Activated effector memory CD4-positive, alpha-beta T cell treated with Interleukin-2 at 50 U/mL for 16 hours (primary cell): Measurements from ENCODE around the gene ABCA7.

Experiments
- DNase-seq: peaks from one replicate; pipeline ENCODE4 v3.0.0-alpha.2; 2020

Gene ABCA7, protein sequence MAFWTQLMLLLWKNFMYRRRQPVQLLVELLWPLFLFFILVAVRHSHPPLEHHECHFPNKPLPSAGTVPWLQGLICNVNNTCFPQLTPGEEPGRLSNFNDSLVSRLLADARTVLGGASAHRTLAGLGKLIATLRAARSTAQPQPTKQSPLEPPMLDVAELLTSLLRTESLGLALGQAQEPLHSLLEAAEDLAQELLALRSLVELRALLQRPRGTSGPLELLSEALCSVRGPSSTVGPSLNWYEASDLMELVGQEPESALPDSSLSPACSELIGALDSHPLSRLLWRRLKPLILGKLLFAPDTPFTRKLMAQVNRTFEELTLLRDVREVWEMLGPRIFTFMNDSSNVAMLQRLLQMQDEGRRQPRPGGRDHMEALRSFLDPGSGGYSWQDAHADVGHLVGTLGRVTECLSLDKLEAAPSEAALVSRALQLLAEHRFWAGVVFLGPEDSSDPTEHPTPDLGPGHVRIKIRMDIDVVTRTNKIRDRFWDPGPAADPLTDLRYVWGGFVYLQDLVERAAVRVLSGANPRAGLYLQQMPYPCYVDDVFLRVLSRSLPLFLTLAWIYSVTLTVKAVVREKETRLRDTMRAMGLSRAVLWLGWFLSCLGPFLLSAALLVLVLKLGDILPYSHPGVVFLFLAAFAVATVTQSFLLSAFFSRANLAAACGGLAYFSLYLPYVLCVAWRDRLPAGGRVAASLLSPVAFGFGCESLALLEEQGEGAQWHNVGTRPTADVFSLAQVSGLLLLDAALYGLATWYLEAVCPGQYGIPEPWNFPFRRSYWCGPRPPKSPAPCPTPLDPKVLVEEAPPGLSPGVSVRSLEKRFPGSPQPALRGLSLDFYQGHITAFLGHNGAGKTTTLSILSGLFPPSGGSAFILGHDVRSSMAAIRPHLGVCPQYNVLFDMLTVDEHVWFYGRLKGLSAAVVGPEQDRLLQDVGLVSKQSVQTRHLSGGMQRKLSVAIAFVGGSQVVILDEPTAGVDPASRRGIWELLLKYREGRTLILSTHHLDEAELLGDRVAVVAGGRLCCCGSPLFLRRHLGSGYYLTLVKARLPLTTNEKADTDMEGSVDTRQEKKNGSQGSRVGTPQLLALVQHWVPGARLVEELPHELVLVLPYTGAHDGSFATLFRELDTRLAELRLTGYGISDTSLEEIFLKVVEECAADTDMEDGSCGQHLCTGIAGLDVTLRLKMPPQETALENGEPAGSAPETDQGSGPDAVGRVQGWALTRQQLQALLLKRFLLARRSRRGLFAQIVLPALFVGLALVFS (N-terminal part only)

DNA sequence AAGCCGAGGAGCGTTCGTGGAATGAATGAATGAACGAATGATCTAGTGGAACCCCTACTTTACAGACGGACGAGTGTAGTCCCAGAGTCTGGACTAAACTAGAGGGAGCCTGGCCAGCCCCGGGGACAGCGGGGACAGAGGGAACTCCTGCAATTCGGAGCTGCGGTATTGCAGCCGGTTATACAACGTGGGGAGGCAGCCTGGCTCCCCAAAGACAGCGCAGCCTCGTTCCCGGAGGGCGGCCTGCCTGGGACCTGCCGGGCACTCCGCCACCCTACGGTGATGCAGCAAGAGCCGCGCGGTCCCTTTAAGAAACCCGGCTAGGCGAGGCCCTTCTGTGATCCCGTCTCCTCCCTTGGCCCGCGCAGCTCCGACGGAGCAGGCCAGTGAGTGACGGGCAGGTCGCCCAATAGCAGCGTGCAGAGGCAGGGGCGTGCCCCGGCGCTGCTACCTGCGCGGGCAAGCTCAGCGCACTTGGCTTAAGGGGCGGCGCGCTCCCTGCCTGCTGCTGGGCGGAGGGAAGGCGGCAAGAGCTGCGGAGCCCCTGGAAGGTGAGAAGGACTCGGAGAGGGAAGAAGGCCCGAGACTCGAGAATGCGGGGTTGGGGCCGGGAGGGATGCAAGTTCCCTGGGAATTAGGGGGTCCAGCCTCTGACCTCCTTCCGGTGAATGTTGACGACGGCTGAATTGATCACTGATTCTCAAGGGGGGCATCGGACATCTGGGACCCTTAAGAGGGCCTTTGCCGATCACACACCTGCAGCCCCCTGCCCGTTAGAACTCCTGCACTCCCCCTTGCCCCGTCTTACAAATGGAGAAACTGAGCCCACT lies at the start of gene ABCA7:
TSS of gene ABCA7 (plus strand) at position 462 of the 830 bp plus-strand sequence. CDS start 1,255 bp downstream, outside the sequence.
- DNase-seq, result peak; percentile 99

DNA sequence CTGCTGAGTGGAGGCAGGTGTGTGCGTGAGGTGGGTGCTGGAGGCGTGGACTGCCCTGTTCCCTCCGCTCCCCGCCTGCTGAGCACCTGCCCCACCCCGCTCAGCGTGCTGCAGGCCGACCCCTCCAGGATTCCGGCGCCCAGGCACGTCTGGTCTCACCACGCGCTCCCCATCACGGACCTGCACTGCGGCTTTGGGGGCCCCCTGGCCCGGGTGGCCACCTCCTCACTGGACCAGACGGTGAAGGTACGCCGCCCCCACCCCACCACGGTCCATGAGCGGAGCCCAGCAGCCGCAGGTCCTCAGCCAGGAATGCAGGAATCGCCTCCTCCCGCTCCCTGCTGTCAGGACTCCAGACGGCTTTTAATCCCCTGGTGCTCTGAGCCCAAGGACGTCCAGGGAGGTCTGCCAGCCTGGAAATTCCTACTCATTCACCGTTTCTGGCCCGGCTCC lies 49.8 kb upstream of the ABCA7 start:
- no peak for DNase-seq

DNA sequence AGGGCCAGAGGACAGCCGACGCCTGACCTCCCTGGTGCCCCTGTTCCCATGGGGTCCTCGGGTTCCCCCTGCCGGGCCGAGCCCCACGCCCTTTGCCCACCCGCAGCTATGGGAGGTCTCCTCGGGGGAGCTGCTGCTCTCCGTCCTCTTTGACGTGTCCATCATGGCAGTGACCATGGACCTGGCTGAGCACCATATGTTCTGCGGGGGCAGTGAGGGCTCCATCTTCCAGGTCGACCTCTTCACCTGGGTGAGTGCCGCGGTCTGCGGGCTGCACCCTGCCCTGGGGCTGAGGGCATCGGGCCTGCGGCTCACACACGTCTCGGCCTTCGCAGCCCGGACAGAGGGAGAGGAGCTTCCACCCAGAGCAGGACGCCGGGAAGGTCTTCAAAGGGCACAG lies 49.2 kb upstream of the ABCA7 start:
- no peak for DNase-seq

DNA sequence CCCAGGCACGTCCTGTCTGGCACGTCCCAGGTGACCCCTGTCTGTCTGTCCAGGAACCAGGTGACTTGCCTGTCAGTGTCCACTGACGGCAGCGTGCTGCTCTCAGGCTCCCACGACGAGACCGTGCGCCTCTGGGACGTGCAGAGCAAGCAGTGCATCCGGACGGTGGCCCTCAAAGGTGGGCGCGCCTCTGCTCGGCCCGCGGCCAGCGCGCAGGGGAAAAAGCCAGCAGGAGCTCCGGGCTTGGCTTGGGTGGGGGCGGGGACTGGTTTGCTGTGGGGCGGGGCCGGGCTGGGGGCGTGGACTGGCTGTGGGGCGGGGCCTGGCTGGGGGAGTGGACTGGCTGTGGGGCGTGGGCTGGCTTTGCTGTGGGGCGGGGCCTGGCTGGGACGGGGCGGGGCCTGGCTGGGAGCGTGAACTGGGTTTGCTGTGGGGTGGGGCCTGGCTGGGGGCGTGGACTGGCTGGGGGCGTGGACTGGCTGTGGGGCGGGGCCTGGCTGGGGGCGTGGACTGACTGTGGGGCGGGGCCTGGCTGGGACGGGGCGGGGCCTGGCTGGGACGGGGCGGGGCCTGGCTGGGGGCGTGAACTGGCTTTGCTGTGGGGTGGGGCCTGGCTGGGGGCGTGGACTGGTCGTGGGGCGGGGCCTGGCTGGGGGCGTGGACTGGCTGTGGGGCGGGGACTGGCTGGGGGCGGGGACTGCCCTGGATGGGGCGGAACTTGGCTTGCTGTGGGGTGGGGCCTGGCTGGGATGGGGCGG lies 48.6 kb upstream of the ABCA7 start:
- no peak for DNase-seq

DNA sequence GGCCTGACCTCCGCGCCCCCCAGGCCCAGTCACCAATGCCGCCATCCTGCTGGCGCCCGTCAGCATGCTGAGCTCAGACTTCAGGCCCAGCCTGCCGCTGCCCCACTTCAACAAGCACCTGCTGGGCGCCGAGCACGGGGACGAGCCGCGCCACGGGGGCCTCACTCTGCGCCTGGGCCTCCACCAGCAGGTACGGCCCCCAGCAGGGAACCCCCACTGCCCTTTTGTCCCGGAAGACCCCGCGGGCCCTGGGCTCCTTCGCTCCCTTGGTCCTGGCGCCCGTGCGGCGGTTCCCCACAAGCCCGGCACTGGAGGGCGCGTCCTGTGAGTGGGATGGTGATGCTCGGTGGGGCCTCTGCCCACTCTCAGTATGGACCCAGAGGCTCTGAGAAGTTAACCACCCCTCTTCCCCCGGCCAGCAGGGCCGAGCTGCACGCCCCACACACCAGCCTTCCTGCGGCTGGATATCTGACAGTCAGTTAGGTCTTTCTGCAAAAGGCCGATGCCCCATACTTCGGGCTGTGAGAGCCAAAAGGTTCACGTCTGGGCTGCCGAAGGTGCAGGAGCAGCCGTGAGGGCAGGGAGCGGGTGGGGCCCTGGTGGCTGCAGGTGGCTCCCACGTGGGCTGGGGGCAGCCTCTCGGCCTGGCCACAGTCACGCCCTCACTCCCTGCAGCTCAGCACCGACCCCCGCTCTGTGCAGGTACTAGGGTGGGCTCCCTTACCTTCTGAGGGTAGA lies 47.8 kb upstream of the ABCA7 start:
- no peak for DNase-seq

- DNase-seq, result no peak
These were observed 47.2 kb upstream of the ABCA7 start for GRCh38 chr19:992670-993055.

DNA sequence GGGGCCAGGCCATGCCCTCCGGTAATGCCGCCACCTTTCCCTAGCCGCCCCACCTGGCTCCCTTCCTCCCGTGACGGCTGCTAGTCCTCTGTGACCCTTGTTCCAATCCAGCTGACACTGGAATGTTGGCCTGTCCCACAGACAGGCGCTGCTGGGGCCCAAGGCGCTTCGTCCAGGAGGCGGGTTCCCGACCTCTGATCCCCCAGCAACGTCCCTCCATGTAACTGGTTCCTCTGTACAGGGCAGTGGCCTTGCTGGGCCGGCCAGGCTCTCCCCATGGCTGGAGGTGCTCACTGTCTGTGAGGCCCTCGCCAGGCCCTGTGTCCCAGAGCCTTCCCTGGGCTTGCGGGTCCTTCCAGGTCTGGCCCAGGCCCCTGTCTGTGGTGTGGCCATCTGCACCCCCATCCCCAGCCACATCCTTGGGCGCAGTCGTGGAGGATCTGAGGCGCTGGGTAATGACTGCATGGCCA lies 46.5 kb upstream of the ABCA7 start:
- no peak for DNase-seq

DNA sequence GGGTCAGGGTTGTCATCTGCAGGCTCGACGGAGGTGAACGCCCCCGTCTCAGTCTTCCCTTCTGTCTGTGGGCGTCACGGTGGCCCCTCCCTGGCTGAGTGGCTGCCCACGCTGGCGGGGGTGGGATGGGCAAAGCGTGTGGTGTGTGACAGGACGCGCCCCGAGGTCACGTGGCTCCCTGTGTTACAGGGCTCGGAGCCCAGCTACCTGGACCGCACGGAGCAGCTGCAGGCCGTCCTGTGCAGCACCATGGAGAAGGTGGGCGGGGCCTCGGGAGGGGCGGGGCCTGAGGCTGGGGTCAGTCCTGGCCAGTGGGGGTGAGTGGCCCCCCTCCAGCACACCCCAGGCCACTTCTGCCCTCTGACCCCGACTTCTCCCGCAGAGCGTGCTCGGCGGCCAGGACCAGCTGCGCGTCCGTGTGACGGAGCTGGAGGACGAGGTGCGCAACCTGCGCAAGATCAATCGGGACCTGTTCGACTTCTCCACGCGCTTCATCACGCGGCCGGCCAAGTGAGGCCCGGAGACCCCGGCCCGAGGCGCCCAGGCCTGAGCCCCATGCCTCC lies 46.0 kb upstream of the ABCA7 start:
- DNase-seq, result no peak

DNA sequence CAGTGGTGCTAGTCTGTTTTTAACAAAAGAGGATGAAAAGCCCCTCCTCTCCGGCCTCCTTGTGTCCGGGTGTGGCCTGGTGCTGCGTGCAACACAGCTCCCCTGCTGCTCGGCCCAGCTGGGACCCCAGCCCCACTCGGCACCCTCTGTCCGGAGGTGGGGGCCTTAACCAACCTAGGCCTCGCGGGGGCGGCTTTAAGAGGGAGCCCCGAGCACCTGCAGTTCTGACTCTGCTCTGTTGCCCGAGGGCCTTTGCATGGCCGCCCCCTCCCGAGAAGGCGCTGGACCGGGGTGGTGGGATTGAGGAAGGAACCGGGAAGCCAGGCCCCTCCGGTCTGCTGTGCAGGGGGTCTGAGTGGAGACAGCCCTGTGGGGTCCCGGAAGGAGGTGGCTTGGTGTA lies 45.4 kb upstream of the ABCA7 start:
- DNase-seq, result no peak

- no peak for DNase-seq
These were observed 44.7 kb upstream of the ABCA7 start for GRCh38 chr19:995051-995827.

DNA sequence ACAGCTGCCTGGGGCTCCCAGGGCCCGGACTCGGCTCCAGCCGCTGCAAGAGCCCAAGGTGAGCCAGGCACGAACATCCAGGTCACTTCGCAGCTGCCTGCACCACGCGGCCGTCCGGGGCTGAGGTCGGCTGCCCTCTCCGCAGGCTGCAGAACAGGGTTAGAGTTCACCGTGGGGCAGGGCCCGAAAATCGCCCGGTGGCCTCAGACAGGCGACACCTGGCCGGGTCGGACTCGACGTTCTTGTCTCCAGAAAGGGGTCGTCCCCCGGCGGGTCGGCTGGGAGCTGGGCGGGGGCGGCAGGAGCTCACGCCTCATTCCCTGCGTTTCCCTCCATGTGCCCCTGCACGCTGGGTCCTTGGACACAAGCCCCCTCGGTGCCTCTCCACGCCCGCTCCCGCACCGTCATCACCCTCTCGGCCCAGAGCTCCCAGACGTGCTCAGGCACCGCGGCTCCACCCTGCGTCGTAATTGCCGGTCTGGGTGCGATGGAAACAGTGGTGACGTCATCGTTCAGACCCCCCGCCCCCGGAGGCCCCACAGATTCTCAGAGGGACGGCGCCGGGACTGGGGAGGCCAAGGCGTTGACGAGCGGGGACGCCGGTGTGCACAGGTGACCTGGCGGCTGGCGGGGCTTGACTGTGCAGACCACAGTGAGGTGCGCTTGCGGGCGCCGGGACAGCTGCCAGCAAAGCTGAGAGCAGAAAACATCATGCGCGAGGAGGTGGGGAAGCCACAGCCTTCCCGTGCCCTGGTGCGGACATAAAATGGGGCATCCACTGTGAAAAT lies 43.7 kb upstream of the ABCA7 start:
- peak; percentile 68 for DNase-seq

DNA sequence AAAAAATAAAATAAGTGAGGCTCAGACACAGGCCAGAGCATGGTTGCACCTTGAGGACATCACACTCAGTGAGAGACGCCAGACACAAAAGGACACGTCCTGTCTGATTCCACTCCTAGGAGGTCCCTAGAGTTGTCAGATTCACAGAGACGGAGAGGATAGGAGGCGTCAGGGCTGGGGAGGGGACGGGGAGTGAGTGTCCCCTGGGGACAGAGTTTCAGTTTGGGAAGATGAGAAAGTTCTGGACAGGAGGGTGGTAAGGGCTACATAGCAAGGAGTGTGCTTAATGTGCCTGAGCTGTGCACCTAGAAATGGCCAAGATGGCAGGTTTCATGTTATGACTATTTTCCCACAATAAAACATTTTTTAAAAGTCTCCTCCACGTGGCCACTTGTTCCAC lies 41.8 kb upstream of the ABCA7 start:
- no peak for DNase-seq

DNA sequence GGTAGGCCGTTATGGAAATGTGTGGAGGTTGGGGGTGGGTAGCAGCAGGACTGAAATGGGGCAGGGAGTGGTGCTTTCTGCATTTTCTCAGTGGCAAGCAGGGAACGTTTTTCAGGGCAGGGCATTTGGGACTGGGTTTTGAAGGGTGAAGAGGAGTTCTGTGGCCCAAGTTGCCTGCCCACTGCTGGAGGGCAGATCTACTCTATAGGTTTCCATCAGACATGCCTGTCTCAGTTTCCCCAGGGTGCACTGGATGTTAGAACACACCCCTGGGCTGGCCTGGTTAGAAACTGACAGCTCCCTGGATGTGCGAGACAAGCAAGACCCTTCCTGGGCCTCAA lies 40.6 kb upstream of the ABCA7 start:
- DNase-seq, result no peak

- DNase-seq, result peak; percentile 40
These were observed 39.8 kb upstream of the ABCA7 start, which contains the start of gene GRIN3B for GRCh38 chr19:1000095-1000494. GRIN3B (plus strand) TSS chr19:1000419; CDS start chr19:1000438, 19 bp downstream.

GRCh38 chr19:1000591-1001537 lies 39.0 kb upstream of the ABCA7 start:
- DNase-seq, result no peak

GRCh38 chr19:1001538-1002166 lies 38.3 kb upstream of the ABCA7 start:
- DNase-seq, result peak; percentile 56

GRCh38 chr19:1002600-1002999 lies 37.3 kb upstream of the ABCA7 start:
- DNase-seq, result no peak
